Heart left ventricle (tissue), 16 donors: ENCODE measurements around the gene LDHAL6B. TPM values are rescaled to one million over a fixed set of nuclear protein-coding genes. Genes with fewer than 3 reads are reported as not detected.

ENCODE experiments used
- ATAC-seq, 4 donors: fragments of 200-7000 bp; cut with Tn5 transposase; one replicate each; pipeline ENCODE4 v1.9.1; 2020 to 2022; ENCODE audit warnings: moderate library complexity in 4 of 4, mild to moderate bottlenecking in 3 of 4, moderate number of reproducible peaks in 1 of 4
- DNase-seq, 5 donors: peaks; one replicate each; pipeline ENCODE4 v3.0.0-alpha.2; 2020
- H3K27ac ChIP-seq, 12 donors: fragments of 200-600 bp; sonication (generic) in 4 of 12; one replicate each; pipeline versions ENCODE4 v1.5.0 to v1.8.0; 2016 to 2022; ENCODE audit warnings: mild to moderate bottlenecking in 2 of 12
- H3K27me3 ChIP-seq, 9 donors: fragments of 200-600 bp; sonication (generic) in 2 of 9; one replicate each; pipeline versions ENCODE4 v1.5.1 to v1.8.0; 2016 to 2022; ENCODE audit warnings: mild to moderate bottlenecking in 3 of 9
- H3K36me3 ChIP-seq, 9 donors: fragments of 200-600 bp; sonication (generic) in 2 of 9; one replicate each; pipeline versions ENCODE4 v1.5.0 to v1.8.0; 2018 to 2022; ENCODE audit warnings: mild to moderate bottlenecking in 2 of 9
- H3K4me1 ChIP-seq, 12 donors: fragments of 200-600 bp; sonication (generic) in 4 of 12; one replicate each; pipeline versions ENCODE4 v1.5.0 to v1.8.0; 2016 to 2022; ENCODE audit warnings: mild to moderate bottlenecking in 3 of 12
- H3K4me3 ChIP-seq, 12 donors: fragments of 200-600 bp; sonication (generic) in 4 of 12; one replicate each; pipeline versions ENCODE4 v1.5.0 to v1.8.0; 2017 to 2022; ENCODE audit warnings: mild to moderate bottlenecking in 9 of 12, moderate library complexity in 4 of 12
- H3K9me3 ChIP-seq, 12 donors: fragments of 200-600 bp; sonication (generic) in 4 of 12; one replicate each; pipeline versions ENCODE4 v1.5.0 to v1.8.0; 2016 to 2022; ENCODE audit warnings: mild to moderate bottlenecking in 1 of 12
- CTCF ChIP-seq, 12 donors: fragments of 200-600 bp; sonication (generic) in 4 of 12; IDR thresholded peaks; one replicate each; pipeline versions ENCODE4 v1.5.0 to v1.8.0; 2018 to 2022; ENCODE audit warnings: antibody characterized with exemption in 12 of 12, mild to moderate bottlenecking in 5 of 12
- POLR2A ChIP-seq, 2 donors: fragments of 450-650 bp; IDR thresholded peaks; one replicate each; pipeline ENCODE4 v1.6.1; 2017; ENCODE audit warnings: antibody characterized with exemption in 2 of 2, mild to moderate bottlenecking in 2 of 2, moderate library complexity in 2 of 2
- WGBS, 4 donors: extraction: QIAGEN DNeasy Blood & Tissue Kit in 2 of 4; methylation state at CpG; one replicate each; pipeline versions ENCODE4 v1.1.5 to v1.1.7; 2013 to 2018; 5-methylcytosine and 5-hydroxymethylcytosine counted together
- intact Hi-C, 10 donors: fragments of 100-400 bp; cut with DNase I; formaldehyde crosslinking; loops; one replicate each; pipeline versions ENCODE4 v1.11.1 to v1.14.2; 2022
- microRNA counts, 2 donors: library from miRNA; unstranded; fragments of <30 nt; microRNA quantifications; one replicate each; lab custom pipeline; 2016
- microRNA-seq, 4 donors: library from miRNA; unstranded; fragments of <30 nt; microRNA quantifications; one replicate each; pipeline versions ENCODE4 to v1.2.0, GENCODE V29; 2017 to 2020
- polyA plus RNA-seq, 2 donors: library from polyadenylated mRNA; stranded (reverse); fragments of 200-250 nt; gene quantifications; one replicate each; pipeline ENCODE4 v1.2.3, GENCODE V29; 2013
- total RNA-seq, 9 donors: library from RNA; depleted of rRNA in 2 of 9; stranded (reverse); fragments of >200 nt in 2 of 9; fragmentation: NEBNext Ultra II Directional in 3 of 9; extraction: Animal tissue kit (Norgen Biotek cat#: 25700) in 3 of 9; gene quantifications; one replicate each; pipeline versions ENCODE4 v1.1.0 to v1.2.4, GENCODE V29; 2016 to 2023
- donor health status: ischemic (EF 13 %, LVEDD 7.1; RV severe dilation, severe dysfunction).
- donor health status: healthy with polysubstance abuse.
- donor health status: DM: no; HTN: yes; CAD: no.
- donor health status: DM: no; HTN: no; CAD: no.
- donor health status: ischemic (EF 25% LVEDD 6.9; RV normal size, moderate dysfunction).
- donor health status: ischemic (EF 25% LVEDD 5.7; RV mildly dilated, moderate dysfunction).
- donor health status: healthy.
- donor health status: DM: yes; HTN: yes; CAD: no.
- donor health status: ischemic (EF 35%, LVEDD 5.7; RV mildly dilated, moderate dysfunction).
- donor health status: nonischemic (EF 11% LVEDD 7.7; RV severe dilation, severe dysfunction).
- donor health status: DM: yes; HTN: yes; CAD: no.
- donor health status: PGD.
- donor health status: ischemic (EF 29% LVEDD 5.4; RV normal size, mild dysfunction).
- donor health status: nonischemic (EF 23%, LVEDD 6.1; RV moderate dilation, normal function).

LDHAL6B gene
- total and polyA plus RNA-seq, 11 donors, result not detected

GRCh38 chr15:59257140-59257539 lies 50.5 kb downstream of the LDHAL6B start:
- WGBS, 4 donors, result 71 to 75% (median 73%) methylated on average over 4 of the region's 4 CpGs
- intact Hi-C loops, result no loop called here
- Histone ChIP-seq H3K27ac (no peak overlapping the region), H3K27me3 (no peaks in the 10 kb centered on the region), H3K36me3 (peaks cover 0 to 39% (median 30%) of the 10 kb centered on the region in 9 donors), H3K4me1 (no peaks in the 10 kb centered on the region), H3K9me3 (no peaks in the 10 kb centered on the region), H3K4me3 (no peak overlapping the region)
- TF ChIP-seq CTCF (IDR thresholded peaks at IDR 0.05), result no peak
- TF ChIP-seq POLR2A (IDR thresholded peaks at IDR 0.05), result no peak
- no peak for ATAC-seq
- no peak for DNase-seq

MicroRNAs within 50 kb of the gene (microRNA counts, 767-probe panel; counts per million panel counts)
- 0 counts per million in 2 donors for microRNA hsa-miR-2116-5p (lab: Ali Mortazavi, UCI)

Small RNAs within 50 kb of the gene (microRNA-seq; reads per million reads assigned to microRNA genes)
- 2.3 to 4.0 (median 3.1) reads per million in 4 donors for gene MIR2116

Other genes starting within 250 kb of the LDHAL6B start
- 10 to 100 TPM; 11.1 to 29.1 (median 22.2) TPM for gene RNF111, start 219.2 kb upstream of the LDHAL6B start, total RNA-seq
- gene RNF111, start 219.2 kb upstream of the LDHAL6B start, polyA plus RNA-seq, result 10 to 100 TPM in 1 of 2 donors, 1 to 10 TPM in 1; 5.9 to 11.0 TPM
- gene CCNB2, start 101.7 kb upstream of the LDHAL6B start, total RNA-seq, result 1 to 10 TPM in 2 of 9 donors, under 1 TPM in 5, not detected in 2; 0.25 to 6.3 (median 0.66) TPM
- under 1 TPM in 1 of 2 donors, not detected in 1; 0.18 TPM for gene CCNB2, start 101.7 kb upstream of the LDHAL6B start, polyA plus RNA-seq
- gene MYO1E, start 166.0 kb downstream of the LDHAL6B start, total RNA-seq, result 10 to 100 TPM; 12.0 to 98.6 (median 28.2) TPM
- 1 to 10 TPM; 8.5 to 9.8 TPM for gene MYO1E, start 166.0 kb downstream of the LDHAL6B start, polyA plus RNA-seq
- gene FAM81A, start 231.3 kb downstream of the LDHAL6B start, total RNA-seq, result 1 to 10 TPM; 1.1 to 4.5 (median 3.2) TPM
- gene FAM81A, start 231.3 kb downstream of the LDHAL6B start, polyA plus RNA-seq, result 1 to 10 TPM in 1 of 2 donors, under 1 TPM in 1; 0.91 to 4.6 TPM